GM18520 (cell line): ENCODE results near the gene ADAT2.
"Not testable (repeated sequence)": the region's sequence is repeated elsewhere in the genome, so short reads cannot be mapped to it uniquely, and the experiment has no call there.

Source experiments
- ATAC-seq: cut with Tn5 transposase; IDR thresholded peaks from one replicate; pipeline ENCODE4 v1.9.1; 2021; ENCODE audit not compliant: unreplicated experiment

ADAT2 gene

DNA sequence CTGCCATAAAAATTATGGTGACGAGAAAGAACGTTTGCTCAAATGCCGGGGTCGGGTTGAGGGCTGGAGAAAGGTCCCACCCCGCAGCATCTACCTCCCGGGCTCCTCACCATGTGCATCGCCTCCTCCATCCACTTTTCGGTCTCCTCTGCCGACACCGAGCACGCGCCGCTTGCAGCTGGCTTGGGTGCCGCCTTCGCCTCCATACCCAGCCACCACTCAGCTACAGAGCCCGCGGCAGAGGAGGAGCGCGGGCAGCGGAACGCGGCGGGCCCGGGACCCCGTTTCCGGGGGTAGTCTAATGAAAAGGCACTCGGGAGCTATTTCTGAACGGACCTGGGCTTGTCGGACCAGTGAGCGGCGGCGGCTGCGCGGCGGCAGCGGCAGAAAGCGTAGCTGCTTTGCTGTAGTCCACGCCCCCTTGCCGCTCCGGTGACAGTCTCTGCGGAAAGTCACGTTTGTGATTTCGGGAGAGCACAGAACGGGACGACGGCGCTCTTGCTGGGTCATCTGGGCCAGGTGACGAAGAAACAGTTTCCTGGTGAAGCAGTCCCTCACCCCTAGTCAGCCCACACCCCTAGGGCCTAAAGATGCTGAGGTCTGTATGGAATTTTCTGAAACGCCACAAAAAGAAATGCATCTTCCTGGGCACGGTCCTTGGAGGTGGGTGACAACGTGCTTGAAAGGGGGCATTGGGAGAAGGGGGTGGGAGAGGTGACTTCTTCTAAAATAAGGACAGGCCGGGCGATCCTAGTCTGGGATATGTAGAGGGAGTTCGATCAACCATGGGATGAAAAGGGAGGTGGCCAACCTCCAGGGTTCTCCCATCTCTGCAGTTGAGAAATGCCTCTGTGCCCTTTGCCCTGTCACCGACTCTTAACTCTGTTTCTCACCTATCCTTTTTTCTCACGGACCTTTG is at the start of gene ADAT2, which contains the start of gene PEX3:
Gene ADAT2 (minus strand): TSS at position 243 of the 919 bp plus-strand sequence. CDS start 37 bp downstream, at position 206.
Gene PEX3 (plus strand): TSS at position 353 of the 919 bp plus-strand sequence. CDS start 238 bp downstream, at position 591.
- peak; percentile 97 for ATAC-seq

DNA sequence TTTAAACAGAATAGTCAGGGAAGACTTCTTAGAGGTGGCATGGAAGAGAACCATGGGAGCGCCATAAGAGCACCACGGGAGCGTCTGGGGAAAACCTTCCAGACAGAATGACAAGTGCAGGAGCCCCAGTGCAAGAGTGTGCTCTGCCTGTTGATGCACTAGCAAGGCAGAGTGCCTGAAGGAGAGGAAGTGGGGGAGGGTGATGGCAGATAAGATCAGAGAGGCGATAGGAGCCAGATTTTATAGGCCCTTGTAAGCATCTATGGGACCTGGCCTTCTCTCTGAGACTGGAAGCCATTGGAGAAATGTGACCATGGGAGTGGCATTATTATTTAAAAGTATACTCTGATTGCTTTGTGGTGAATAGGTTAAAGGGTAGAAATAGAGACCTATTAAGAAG is 47.9 kb upstream of the ADAT2 start:
- no peak for ATAC-seq

DNA sequence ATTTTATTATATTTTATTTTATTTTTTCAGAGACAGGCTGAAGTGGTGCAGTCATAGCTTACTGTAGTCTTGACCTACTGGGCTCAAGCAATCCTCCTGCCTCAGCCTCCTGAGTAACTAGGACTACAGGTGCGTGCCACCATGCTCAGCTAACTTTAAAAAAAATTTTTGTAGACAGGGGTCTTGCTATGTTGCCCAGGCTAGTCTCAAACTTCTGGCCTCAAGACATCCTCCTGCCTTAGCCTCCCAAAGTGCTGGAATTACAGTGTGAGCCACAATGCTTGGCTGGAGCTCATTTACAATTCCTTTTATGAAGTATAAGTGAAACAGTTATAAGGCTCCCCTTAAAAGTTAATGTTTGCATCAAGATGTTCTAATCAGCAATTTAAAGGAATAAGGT is 46.5 kb upstream of the ADAT2 start:
- ATAC-seq, result no peak

DNA sequence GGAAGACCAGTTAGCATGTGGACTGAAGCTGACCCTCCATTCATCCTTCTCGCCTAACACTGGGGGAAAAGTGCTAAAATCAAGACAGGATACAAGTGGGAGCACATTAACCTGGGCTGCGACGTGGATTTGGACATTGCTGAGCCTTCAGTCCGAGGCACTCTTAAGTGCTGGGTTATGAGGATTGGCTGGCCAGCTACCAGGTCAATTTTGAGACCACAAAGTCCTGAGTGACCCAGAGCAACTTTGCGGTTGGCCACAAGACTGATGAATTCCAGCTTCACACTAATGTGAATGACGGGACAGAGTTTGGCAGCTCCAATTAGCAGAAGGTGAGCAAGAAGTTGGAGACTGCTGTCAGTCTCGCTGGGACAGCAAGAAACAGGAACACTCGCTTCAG is 40.3 kb upstream of the ADAT2 start:
- no peak for ATAC-seq

DNA sequence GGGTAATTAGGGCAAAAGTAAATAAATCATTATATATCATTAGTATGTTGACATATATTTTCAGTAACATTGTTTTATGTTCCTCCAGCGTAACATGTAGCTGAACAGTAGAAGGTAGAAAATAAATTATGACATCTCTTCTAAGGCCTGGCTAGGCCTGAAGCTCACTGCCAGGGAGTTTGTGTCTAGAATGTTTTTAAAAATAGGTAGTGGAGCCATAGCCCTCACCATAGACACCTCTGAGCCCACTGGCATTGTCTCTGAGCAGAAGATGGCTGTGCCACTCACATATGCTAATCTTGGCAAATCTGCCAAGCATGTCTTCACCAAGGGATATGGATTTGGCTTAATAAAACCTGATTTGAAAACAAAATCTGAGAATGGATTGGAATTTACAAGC is 39.7 kb upstream of the ADAT2 start:
- no peak for ATAC-seq

DNA sequence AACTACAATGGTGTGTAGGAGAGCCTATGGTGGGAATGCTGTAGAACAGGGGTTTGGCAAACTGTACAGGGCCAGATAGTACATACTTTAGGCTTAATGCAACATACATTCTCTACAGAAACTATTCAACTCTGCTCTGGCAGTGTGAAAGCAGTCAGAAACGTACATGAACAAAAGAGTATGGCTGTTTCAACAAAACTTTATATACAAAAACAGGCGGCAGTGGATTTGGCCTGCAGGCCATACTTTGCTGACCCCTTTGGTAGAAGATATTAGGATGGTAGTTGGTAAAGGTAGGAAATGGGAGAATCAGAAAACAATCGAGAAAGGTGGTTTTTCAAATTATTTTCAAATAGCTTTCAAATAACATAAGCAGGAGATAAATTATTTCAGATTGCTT is 36.3 kb upstream of the ADAT2 start:
- no peak for ATAC-seq

DNA sequence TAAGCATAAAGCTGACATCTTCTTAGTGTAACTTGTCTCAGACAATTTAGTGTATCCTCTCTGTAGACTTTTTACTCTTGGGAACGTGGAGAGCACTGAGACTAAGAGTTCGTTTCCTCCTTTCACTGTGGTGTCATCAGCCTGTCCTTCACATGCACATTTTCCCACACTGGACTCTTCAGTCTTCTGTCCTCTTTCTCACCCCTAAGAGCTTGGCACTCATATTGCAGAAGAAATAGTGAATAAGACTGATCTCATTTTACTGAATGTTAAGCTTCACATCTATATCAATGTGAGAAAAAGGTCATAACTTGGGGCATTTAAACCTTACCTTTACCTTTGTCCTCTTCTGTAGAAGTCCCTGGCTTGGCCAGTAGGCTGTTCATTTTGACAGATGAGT is 35.5 kb upstream of the ADAT2 start:
- ATAC-seq, result no peak

DNA sequence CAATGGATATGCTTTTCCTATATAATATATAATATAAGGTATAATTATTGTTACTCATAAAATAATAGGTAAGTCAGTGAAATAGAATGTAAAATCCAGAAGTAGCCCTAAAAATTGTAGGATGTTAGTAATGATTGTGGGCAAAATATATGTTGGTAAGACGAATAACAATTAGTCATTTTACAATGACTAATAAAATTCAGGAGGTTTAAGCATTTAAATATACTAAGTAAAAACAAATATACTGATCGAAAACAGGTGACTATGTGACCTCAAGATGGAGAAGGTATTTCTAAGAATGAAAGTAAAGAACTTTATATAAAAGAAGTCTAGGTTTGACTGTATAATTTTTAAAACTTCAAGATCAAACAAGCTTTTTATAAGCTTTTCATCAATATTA is 32.1 kb upstream of the ADAT2 start:
- ATAC-seq, result no peak

DNA sequence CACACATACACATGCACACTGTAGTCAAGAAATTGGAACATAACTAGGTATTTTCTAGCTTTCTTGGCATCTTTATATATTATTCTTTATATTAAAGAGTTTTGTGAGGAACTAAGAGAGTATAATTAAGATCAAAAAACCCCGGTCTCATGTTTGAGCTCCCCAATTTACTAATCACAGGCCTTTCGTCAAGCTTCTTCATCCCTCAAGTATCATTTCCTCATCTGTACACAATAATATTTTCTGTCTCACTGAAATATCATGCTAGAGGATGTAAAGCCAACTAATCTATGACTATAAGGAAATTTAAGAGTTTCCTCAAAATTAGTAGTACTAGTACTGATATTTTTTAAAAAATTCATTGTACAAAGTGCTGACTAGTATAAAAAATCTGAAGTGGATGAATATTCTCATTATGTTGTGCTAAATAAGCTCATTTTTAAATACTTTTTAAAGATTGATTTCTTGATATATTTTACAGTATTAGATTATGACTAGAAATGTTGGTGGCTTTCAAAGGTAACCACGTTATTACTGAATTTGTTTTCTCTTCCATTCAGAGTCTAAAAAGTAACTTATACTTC is 28.1 kb upstream of the ADAT2 start:
- no peak for ATAC-seq

DNA sequence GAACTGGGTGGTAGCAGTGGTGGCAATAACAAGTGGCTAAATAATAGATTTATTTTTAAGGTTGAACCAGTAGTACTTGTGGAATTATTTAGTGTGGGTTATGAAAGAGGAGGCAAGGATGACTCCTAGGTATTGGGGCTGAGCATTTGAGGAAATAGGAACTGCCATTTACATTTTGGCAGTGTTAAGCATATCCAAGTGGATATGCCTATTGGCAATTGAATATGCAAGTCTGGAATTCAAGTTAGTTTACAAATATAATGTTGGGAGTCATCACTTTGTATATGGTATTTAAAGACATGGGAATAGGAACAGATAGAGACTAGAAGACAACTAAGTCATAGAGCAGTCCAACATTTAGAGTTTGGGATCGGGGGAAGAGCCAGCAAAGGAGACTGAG is 26.1 kb upstream of the ADAT2 start:
- no peak for ATAC-seq

DNA sequence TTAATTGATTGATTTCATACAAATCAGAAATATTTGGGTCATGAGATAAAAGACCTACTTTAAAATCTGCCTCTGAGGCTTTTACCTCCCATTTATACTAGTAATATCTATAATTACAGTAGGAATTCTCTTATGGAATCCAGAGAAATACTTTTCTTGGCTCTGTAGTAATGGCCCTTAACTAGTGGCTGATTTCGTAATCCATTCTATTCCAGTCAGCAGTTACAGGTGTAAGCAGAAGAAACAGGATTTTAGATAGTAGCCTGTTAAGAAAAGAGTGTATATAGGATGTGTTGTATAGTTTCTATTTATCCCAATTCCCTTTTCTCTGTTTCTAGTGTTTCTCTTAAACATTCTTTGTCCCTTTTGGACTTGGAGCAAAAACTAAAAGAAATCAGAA is 21.3 kb upstream of the ADAT2 start:
- no peak for ATAC-seq

DNA sequence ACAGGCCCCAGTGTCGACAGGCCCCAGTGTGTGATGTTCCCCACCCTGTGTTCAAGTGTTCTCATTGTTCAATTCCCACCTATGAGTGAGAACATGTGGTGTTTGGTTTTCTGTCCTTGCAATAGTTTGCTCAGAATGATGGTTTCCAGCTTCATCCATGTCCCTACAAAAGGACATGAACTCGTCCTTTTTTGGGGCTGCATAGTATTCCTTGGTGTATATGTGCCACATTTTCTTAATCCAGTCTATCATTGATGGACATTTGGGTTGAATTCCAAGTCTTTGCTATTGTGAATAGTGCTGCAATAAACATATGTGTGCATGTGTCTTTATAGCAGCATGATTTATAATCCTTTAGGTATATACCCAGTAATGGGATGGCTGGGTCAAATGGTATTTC is 18.3 kb upstream of the ADAT2 start:
- ATAC-seq, result not testable (repeated sequence)

DNA sequence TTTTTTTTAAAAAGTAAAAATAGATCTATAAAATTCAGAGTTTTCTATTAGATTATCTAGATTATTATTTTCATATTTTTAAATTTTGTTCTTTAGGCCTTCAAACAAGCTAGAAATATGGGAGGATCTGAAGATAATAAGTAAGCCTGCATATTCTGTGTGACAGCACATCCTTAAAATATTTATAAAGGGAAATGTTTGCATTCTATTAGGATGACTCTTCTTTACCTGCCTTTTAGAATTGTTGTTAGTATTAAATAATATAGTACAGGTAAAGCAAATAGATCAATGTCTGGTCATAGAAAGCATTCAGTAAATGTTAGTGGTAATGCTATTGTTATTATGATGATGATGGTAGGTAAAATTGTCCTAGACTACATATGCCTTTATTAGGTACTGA is 17.5 kb upstream of the ADAT2 start:
- ATAC-seq, result no peak

DNA sequence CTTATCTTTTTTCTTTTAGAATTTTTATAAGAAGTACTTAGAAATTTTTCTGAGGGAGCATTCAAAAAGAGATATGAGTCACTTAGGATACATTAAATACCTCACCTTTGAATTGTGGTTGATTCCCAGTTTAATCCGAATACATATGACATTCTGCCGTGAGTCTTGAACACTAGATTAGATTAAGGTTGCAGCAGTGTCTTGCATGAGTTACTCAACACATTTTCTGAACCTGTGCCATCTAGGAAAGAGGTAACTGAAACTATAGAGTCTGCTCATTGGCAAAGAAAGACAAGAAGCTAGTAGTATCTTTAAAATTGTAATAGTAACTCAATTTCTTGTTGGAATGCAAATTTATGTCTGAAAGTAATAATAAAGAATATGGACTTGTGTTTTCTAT is 15.1 kb upstream of the ADAT2 start:
- ATAC-seq, result no peak

DNA sequence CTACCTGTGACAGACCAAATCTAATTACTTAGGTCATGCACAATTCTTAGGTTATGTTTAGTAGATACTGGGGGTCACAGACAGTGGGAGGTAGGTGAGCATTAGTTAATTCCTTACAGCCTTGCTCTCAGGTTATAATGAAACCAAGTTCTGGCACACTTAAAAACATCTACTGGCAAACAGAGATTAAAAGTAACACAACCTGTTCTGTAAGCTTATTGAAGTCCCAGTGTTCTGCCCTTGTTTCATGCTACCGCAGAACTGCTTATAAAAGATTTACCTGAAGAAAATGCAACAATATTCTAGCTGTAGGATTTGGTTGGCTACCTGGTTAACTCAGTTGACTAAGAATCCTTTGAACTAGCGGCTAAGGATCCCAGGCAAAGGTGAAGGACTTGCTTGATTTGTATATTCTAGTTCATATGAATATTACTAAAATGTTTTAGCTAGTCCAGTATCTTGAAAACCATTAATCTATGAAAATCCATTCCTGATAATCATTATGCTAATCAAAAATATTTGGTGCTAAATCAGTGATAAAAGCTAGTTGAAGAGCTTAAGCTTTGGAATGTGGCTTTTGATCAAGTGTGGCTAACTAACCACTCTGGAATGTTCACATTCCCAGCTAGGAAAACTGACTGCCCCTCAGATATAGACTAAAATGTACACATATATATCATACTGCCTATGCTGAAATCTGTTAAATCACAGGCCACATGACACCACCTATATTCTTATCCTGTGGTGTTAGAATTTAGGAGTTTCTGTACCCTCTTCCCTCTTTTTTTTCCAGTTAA is 7.3 kb upstream of the ADAT2 start:
- ATAC-seq, result no peak

DNA sequence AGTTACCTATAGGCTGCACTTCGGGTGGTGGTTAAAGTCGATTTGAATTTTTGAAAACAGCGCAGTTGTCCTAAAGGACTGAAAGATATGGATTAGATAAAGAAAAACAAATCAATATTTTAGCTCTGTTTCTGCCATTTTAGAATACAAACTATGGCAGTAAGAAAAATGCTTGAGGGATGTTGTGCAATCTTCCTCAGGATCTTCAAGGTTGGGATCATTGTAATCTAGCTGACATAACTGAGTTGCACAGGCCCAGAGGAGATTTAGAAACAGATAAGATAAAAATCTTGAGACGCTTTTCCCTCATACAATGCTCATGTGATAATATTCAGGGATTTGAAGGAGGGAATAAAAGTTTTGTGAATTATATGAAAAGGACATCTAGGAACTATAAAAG is 1.0 kb upstream of the ADAT2 start:
- no peak for ATAC-seq

DNA sequence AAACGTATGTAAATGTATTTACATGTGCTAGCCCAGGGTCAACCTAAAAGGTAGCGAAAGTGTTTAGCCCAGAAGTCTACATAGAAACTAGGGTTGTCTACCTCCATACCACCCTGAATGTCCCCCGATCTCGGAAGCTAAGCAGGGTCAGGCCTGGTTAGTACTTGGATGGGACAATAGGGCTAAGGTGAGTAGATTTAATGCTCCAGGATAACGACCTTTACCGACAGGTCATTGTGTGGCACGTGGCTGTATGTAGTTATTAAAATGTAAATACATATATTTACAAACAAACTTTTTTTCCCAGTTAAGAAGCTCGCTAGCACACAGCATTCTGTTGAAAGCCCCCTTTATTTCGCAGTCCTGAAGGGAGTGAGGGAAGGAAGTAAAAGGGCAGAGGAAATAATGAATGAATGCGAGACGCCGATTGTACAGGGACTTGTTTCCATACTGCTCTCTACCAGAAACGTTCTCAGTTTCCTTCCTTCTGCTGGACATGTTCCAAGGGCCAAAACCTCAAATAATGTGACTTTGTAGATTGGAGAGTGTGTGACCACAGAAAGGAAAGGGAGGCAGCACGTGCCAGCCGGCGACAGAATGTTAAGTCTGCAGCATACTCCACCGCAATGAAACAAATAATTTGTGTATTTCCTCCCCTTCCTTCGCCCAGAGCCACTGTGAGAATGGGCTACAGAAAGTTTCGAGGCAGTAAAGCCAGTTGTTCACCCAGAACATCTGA is 612 bp downstream of the ADAT2 start:
- no peak for ATAC-seq

DNA sequence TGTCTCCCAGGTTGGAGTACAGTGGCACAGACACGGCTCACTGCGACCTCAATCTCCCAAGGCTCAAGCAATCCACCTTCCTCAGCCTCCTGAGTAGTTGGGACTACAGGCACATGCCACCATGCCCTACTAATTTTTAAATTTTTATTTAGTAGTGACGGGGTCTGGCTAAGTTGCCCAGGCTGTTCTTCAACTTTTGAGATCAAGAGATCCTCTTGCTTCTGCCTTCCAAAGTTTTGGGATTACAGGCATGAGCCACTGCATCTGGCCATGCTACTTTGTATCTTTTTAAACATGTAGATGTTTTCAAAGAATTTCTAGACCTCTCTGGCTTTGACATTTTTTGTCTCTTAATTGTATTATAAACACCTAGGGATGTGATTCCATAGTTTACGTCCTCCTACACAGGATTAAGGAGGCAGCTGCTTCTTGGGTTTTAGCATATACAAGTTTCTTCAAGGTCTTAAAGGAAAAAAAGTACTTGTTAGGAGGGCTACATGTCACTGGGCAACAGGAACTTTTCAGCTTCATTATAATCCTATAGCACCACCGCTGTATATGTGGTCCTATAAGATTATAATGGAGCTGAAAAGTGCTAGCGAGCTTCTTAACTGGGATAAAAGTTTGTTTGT is 1.3 kb downstream of the ADAT2 start:
- no peak for ATAC-seq

DNA sequence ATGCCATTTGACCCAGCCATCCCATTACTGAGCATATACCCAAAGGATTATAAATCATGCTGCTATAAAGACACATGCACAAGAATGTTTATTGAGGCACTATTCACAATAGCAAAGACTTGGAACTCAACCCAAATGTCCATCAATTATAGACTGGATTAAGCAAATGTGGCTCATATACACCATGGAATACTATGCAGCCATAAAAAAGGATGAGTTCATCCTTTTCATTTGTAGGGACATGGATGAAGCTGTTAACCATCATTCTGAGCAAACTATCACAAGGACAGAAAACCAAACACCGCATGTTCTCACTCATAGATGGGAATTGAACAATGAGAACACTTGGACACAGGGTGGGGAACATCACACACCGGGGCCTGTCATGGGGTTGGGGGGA is 2.6 kb downstream of the ADAT2 start:
- not testable (repeated sequence) for ATAC-seq

DNA sequence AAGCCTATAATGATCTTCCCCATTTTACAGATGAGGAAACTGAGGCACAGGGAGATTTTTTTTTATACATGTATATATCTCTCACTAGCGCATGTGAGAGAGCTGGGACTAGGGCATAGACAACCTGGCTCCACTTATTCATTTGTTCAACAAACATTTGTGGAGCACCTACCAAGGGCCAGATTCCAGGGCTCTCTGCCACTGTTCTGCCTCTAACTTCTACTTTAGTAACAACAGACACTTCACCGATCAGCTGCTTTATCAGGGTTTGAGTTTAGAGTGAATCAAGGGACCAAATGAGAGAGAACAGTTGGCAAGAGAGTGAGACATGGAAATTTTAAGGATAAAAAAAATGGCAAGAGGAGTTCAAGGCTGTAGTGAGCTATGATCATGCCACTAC is 7.4 kb downstream of the ADAT2 start:
- no peak for ATAC-seq
